Karpas-422 (cell line): ENCODE data around the gene ZNF212. TPM values are rescaled to one million over a fixed set of nuclear protein-coding genes. Genes with fewer than 3 reads are reported as not detected.

ENCODE experiments used
- DNase-seq: peaks from one replicate; pipeline ENCODE4 v3.0.0-alpha.2; 2015
- H2AFZ ChIP-seq: fragments of 200-600 bp; sonication (generic); 2 replicates; pipeline ENCODE4 v1.6.1; 2014; ENCODE audit warnings: antibody characterized with exemption, low read length, mixed read lengths
- H3K27ac ChIP-seq: fragments of 200-600 bp; sonication (generic); 2 replicates; pipeline ENCODE4 v1.5.1; 2014; ENCODE audit warnings: mild to moderate bottlenecking, low read length, moderate library complexity
- H3K27me3 ChIP-seq: fragments of 200-600 bp; sonication (generic); 2 replicates; pipeline ENCODE4 v1.6.1; 2014; ENCODE audit warnings: low read length, mixed read lengths
- H3K36me3 ChIP-seq: fragments of 200-600 bp; sonication (generic); 2 replicates; pipeline ENCODE4 v1.6.1; 2014; ENCODE audit warnings: low read length, mixed read lengths; ENCODE audit not compliant: insufficient read depth
- H3K4me1 ChIP-seq: fragments of 200-600 bp; sonication (generic); 2 replicates; pipeline ENCODE4 v1.6.1; 2014; ENCODE audit warnings: mild to moderate bottlenecking, low read length, mixed read lengths
- H3K4me2 ChIP-seq: fragments of 200-600 bp; sonication (generic); 2 replicates; pipeline ENCODE4 v1.6.1; 2014; ENCODE audit warnings: low read length, low read depth, mild to moderate bottlenecking; ENCODE audit not compliant: poor library complexity, severe bottlenecking
- H3K4me3 ChIP-seq: fragments of 200-600 bp; sonication (generic); 2 replicates; pipeline ENCODE4 v1.5.1; 2014; ENCODE audit warnings: mild to moderate bottlenecking, antibody characterized with exemption, low read length, mixed read lengths
- H3K79me2 ChIP-seq: fragments of 200-600 bp; sonication (generic); 2 replicates; pipeline ENCODE4 v1.6.1; 2014; ENCODE audit warnings: mild to moderate bottlenecking, low read length, mixed read lengths
- H3K9ac ChIP-seq: fragments of 200-600 bp; sonication (generic); 2 replicates; pipeline ENCODE4 v1.6.0; 2014; ENCODE audit warnings: low read length
- H3K9me2 ChIP-seq: fragments of 200-600 bp; sonication (generic), shearing (Covaris generic); replicated peaks from 2 replicates; pipeline ENCODE4 v1.6.0; 2014; ENCODE audit warnings: mild to moderate bottlenecking, low read length, moderate library complexity; ENCODE audit not compliant: insufficient read depth
- H3K9me3 ChIP-seq: fragments of 300-700, 200-600 bp; sonication (generic); 2 replicates; pipeline ENCODE4 v1.6.1; 2014; ENCODE audit warnings: low read length, mixed read lengths
- H4K20me1 ChIP-seq: fragments of 200-600 bp; sonication (generic); 2 replicates; pipeline ENCODE4 v1.6.1; 2014; ENCODE audit warnings: mild to moderate bottlenecking, antibody characterized with exemption, low read length, low read depth; ENCODE audit not compliant: insufficient read depth
- total RNA-seq: library from RNA; depleted of rRNA; stranded (reverse); fragments of >200 nt; shearing (Covaris generic); gene quantifications from 2 replicates; pipeline ENCODE4 v1.2.3, GENCODE V29; 2014; ENCODE audit warnings: low replicate concordance

ZNF212 gene
- total RNA-seq, 1 experiment from 2014 or later: 3.5 TPM

GRCh38 chr7:149286811-149287400 is 47.5 kb downstream of the ZNF212 start:
- Histone ChIP-seq H3K79me2 (no peaks in the 10 kb centered on the region), H3K9me2 (no peaks in the 10 kb centered on the region), H3K4me2 (no peak overlapping the region), H4K20me1 (no peaks in the 10 kb centered on the region), H3K27me3 (no peaks in the 10 kb centered on the region), H3K9ac (0 out of 2 replicates have a peak overlapping the region, but pooled peaks have one; percentile 37), H3K4me1 (peaks cover 28% of the 10 kb centered on the region), H3K27ac (peak overlapping the region; percentile 47), H3K4me3 (no peak overlapping the region), H2AFZ (no peak overlapping the region), H3K9me3 (no peaks in the 10 kb centered on the region), H3K36me3 (peaks cover 9% of the 10 kb centered on the region; the same call in 1 of the 2 replicates)
- DNase-seq: no peak

DNA sequence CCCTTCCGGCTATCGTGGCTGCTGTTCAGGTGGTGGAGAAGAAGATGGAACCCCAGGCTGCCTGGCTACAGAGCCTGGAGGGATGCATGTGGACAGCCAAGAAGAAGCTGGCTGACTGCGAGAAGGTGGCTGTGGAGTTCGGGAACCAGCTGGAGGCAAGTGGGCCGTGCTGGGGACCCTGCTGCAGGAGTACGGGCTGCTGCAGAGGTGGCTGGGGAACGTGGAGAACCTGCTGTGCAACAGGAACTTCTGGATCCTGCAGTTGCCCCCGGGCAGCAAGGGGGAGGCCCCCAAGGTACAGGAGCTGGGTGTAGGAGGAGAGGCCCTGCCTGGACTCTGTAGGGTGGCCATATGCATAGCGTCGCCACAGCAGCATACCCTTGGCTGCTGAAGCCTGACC is 48.2 kb downstream of the ZNF212 start:
- H3K4me1 ChIP-seq: peaks cover 35% of the 10 kb centered on the region
- H3K36me3 ChIP-seq: peaks cover 11% of the 10 kb centered on the region; the same call in 1 of the 2 replicates
- DNase-seq: no peak
- H3K4me2 ChIP-seq: no peak overlapping the region
- H3K9ac ChIP-seq: no peak overlapping the region
- H2AFZ ChIP-seq: no peak overlapping the region
- no peaks in the 10 kb centered on the region for H3K9me2 ChIP-seq
- H3K9me3 ChIP-seq: no peaks in the 10 kb centered on the region
- H3K4me3 ChIP-seq: no peak overlapping the region
- H4K20me1 ChIP-seq: no peaks in the 10 kb centered on the region
- H3K27me3 ChIP-seq: no peaks in the 10 kb centered on the region
- H3K27ac ChIP-seq: no peak overlapping the region
- no peaks in the 10 kb centered on the region for H3K79me2 ChIP-seq

DNA sequence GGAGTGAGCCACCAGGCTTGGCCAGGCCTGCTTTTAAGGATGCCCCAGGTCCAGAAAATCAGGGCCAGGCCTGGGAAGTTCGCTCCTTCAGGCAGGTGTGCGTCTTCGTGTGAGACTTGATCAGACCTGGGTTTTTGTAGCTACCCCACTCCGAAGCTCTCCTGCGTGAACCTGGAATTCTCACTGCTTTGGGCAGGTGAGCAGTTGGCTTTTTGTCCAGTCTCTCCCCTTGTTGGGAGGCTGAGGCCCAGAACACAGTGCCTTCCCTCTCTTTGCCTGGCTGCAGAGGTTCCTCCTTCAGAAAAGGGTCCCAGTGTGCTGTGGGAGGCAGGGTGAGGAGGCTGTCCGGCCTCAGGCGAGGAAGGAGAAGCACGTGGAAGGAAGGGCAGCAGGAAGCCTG is 49.8 kb downstream of the ZNF212 start:
- no peaks in the 10 kb centered on the region for H4K20me1 ChIP-seq
- peaks cover 36% of the 10 kb centered on the region for H3K4me1 ChIP-seq
- no peak overlapping the region for H3K4me2 ChIP-seq
- H3K79me2 ChIP-seq: no peaks in the 10 kb centered on the region
- H3K36me3 ChIP-seq: peaks cover 16% of the 10 kb centered on the region; the same call in 1 of the 2 replicates
- no peak overlapping the region for H2AFZ ChIP-seq
- no peak for DNase-seq
- H3K27me3 ChIP-seq: no peaks in the 10 kb centered on the region
- H3K27ac ChIP-seq: peak overlapping the region; percentile 93; the same call in 1 of the 2 replicates
- H3K4me3 ChIP-seq: no peak overlapping the region
- H3K9ac ChIP-seq: no peak overlapping the region
- no peaks in the 10 kb centered on the region for H3K9me3 ChIP-seq
- H3K9me2 ChIP-seq: no peaks in the 10 kb centered on the region

GRCh38 chr7:149289856-149290255 is 50.4 kb downstream of the ZNF212 start:
- Histone ChIP-seq H3K9ac (peak overlapping the region; percentile 38), H3K9me3 (no peaks in the 10 kb centered on the region), H3K36me3 (peaks cover 11% of the 10 kb centered on the region; the same call in 1 of the 2 replicates), H2AFZ (no peak overlapping the region), H3K79me2 (no peaks in the 10 kb centered on the region), H3K27me3 (no peaks in the 10 kb centered on the region), H3K4me1 (peaks cover 36% of the 10 kb centered on the region), H3K4me2 (peak overlapping the region; percentile 67), H3K9me2 (no peaks in the 10 kb centered on the region), H4K20me1 (no peaks in the 10 kb centered on the region), H3K27ac (peak overlapping the region; percentile 93), H3K4me3 (no peak overlapping the region)
- no peak for DNase-seq

- Histone ChIP-seq H3K4me3 (peak overlapping the region; percentile 47), H4K20me1 (no peaks in the 10 kb centered on the region), H3K9me2 (no peaks in the 10 kb centered on the region), H2AFZ (no peak overlapping the region), H3K27ac (peak overlapping the region; percentile 93), H3K9me3 (no peaks in the 10 kb centered on the region), H3K9ac (peak overlapping the region; percentile 67), H3K4me1 (peaks cover 36% of the 10 kb centered on the region), H3K27me3 (no peaks in the 10 kb centered on the region), H3K79me2 (no peaks in the 10 kb centered on the region), H3K4me2 (peak overlapping the region; percentile 67), H3K36me3 (peaks cover 9% of the 10 kb centered on the region; the same call in 1 of the 2 replicates)
- peak; percentile 92 for DNase-seq
Measured at GRCh38 chr7:149291036-149291780, 51.8 kb downstream of the ZNF212 start.

DNA sequence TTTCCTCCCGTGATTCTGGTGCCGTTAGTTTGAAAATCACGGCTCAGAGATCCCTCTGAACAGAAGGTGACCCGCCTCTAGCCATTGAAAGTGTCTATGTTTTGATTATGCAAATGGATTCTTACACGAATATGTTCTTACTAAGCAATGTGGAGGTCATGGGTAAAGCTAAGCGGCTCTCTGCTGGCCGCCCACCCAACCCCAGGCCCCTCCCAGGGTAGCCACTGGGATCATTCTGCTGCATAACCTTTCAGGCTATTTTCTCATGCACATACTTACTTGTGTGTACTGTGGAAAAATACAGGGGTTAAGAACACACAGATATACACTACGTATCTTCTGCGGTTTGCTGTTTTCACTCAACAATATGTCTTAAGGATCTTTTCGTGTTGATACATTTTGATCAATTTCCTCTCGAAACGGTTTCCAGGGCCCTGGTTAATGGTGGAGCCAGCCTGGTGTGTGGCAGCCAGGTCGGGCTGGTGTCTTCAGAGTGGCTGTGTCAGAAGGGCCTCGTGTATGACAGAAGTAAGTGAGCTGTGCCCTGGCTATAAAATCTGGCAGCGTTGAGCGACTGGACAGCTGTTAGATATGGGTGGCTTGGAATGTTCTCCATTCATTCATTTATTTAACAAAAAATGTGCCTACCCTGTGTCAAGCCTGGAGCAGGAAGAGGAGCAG is 52.5 kb downstream of the ZNF212 start:
- H3K9me2 ChIP-seq: no peaks in the 10 kb centered on the region
- H3K4me3 ChIP-seq: peak overlapping the region; percentile 47
- H3K9ac ChIP-seq: peak overlapping the region; percentile 67

DNA sequence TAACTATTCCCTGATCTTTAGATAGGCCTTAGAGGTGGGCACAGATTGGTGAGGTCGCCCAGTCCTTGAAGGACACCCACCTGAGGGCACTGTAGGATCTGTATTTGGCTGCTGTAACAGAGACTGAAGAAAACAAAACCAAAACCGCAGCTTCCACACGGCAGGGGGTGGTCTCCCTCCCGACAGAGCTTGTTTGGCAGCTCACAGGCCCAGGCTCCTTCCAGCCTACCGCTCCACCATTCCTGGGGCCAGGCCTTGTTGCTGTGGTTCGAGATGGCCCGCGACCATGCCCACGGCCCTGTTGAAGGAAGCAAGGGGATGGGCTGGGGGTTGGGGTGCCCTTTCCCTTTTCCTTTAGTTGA is 53.0 kb downstream of the ZNF212 start:
- H3K9me2 ChIP-seq: no peaks in the 10 kb centered on the region
- H3K27me3 ChIP-seq: no peaks in the 10 kb centered on the region
- H3K4me1 ChIP-seq: peaks cover 41% of the 10 kb centered on the region
- no peak overlapping the region for H2AFZ ChIP-seq
- H3K79me2 ChIP-seq: no peaks in the 10 kb centered on the region
- no peak for DNase-seq
- peak overlapping the region; percentile 93 for H3K27ac ChIP-seq
- H3K4me2 ChIP-seq: no peak overlapping the region
- H3K9ac ChIP-seq: no peak overlapping the region
- H3K9me3 ChIP-seq: no peaks in the 10 kb centered on the region
- H3K36me3 ChIP-seq: peaks cover 13% of the 10 kb centered on the region; the same call in 1 of the 2 replicates
- H4K20me1 ChIP-seq: no peaks in the 10 kb centered on the region
- H3K4me3 ChIP-seq: no peak overlapping the region

More for the DNA sequence above, 52.5 kb downstream of the ZNF212 start:
- no peak for DNase-seq
- Histone ChIP-seq H3K36me3 (peaks cover 10% of the 10 kb centered on the region; the same call in 1 of the 2 replicates), H3K4me1 (peaks cover 37% of the 10 kb centered on the region), H3K27ac (peak overlapping the region; percentile 93), H3K4me2 (peak overlapping the region; percentile 67), H3K79me2 (no peaks in the 10 kb centered on the region), H3K27me3 (no peaks in the 10 kb centered on the region), H4K20me1 (no peaks in the 10 kb centered on the region), H3K9me3 (no peaks in the 10 kb centered on the region), H2AFZ (no peak overlapping the region)

GRCh38 chr7:149293338-149293737 is 53.9 kb downstream of the ZNF212 start:
- Histone ChIP-seq H3K27me3 (no peaks in the 10 kb centered on the region), H3K4me2 (no peak overlapping the region), H4K20me1 (no peaks in the 10 kb centered on the region), H3K4me3 (no peak overlapping the region), H3K9me3 (no peaks in the 10 kb centered on the region), H3K36me3 (peaks cover 13% of the 10 kb centered on the region; the same call in 1 of the 2 replicates), H3K27ac (no peak overlapping the region), H2AFZ (no peak overlapping the region), H3K79me2 (no peaks in the 10 kb centered on the region), H3K9me2 (no peaks in the 10 kb centered on the region), H3K9ac (no peak overlapping the region), H3K4me1 (peaks cover 41% of the 10 kb centered on the region)
- DNase-seq: no peak
